OCI-LY3 (cell line): ENCODE measurements around the gene THRB.

Experiments
- CTCF ChIP-seq: fragments of 200-600, 300-600 bp; sonication (generic); IDR thresholded peaks from 2 replicates; pipeline ENCODE4 v1.5.1; 2014; ENCODE audit warnings: antibody characterized with exemption, low read length, low read depth
- EZH2phosphoT487 ChIP-seq: fragments of 200-600 bp; shearing (Covaris generic); IDR thresholded peaks from 2 replicates; pipeline ENCODE4 v1.6.1; 2018; ENCODE audit warnings: antibody characterized with exemption, mixed run types, low read depth

GRCh38 chr3:24136624-24137310 is 357.9 kb downstream of the THRB start:
- TF ChIP-seq CTCF (no peak), EZH2phosphoT487 (no peak)
